Measurements from ENCODE around the gene ITGA1.
A peak's percentile ranks its signal among the peaks of the same experiment; 100 is the strongest.

The ITGA1 gene

DNA sequence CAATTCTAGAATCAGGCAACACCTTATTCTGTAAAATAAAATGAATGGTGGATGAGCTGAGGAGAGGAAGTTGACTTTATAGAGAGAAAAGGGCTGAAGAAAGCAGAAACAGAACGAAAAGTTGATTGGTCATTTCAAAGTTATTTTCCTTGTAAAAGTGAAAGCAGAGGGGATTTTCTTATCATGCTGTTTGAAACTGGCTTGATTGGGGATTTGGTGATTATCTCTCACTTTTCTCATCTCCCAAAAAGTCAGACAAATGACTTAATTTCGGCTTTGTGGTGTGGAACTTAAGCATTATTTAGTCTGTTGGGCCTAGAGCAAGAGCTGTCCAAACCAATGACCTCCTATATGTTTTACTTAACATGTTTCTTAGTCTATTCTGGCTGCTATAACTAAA lies 141.0 kb downstream of the ITGA1 start:
- TF ChIP-seq, protein P1, sequence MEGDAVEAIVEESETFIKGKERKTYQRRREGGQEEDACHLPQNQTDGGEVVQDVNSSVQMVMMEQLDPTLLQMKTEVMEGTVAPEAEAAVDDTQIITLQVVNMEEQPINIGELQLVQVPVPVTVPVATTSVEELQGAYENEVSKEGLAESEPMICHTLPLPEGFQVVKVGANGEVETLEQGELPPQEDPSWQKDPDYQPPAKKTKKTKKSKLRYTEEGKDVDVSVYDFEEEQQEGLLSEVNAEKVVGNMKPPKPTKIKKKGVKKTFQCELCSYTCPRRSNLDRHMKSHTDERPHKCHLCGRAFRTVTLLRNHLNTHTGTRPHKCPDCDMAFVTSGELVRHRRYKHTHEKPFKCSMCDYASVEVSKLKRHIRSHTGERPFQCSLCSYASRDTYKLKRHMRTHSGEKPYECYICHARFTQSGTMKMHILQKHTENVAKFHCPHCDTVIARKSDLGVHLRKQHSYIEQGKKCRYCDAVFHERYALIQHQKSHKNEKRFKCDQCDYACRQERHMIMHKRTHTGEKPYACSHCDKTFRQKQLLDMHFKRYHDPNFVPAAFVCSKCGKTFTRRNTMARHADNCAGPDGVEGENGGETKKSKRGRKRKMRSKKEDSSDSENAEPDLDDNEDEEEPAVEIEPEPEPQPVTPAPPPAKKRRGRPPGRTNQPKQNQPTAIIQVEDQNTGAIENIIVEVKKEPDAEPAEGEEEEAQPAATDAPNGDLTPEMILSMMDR (IDR thresholded peaks at IDR 0.05): no peak

DNA sequence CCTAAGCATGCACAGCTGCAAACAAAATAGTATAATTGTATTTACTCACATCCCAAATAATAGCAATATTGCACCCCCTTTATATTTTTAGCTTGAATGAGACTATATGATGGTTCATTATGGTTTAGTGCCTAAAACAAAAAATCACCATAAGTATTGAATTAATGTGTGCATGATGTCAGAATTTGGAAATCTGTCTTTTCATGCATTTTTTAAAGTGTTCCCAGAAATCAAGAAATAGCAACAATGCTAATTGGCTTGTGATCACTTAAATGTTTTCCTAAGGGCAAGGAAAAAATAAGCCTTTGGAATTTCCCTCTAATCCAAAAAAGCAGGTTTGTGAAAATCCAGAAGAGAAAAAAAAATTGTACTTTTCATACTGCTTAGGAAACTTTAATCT lies 150.5 kb downstream of the ITGA1 start:
- intact Hi-C loops (cut with DNase I; ENCODE audit: low total_unique reads): no loop called here
- H3K27me3 ChIP-seq: no peaks in the 10 kb centered on the region
- peaks cover 46 to 63% (median 48%) of the 10 kb centered on the region in 3 donors for H3K36me3 ChIP-seq
- H3K9me3 ChIP-seq: no peaks in the 10 kb centered on the region
- no peak overlapping the region for H3K27ac ChIP-seq
- DNase-seq: no peak
- H3K4me1 ChIP-seq: no peaks in the 10 kb centered on the region
- TF ChIP-seq, protein P1 (IDR thresholded peaks at IDR 0.05): no peak
- no peak overlapping the region for H3K4me3 ChIP-seq

More for the DNA sequence above, 141.0 kb downstream of the ITGA1 start:
- Histone ChIP-seq H3K4me3 (no peak overlapping the region), H3K4me1 (no peaks in the 10 kb centered on the region), H3K9me3 (no peaks in the 10 kb centered on the region), H3K27me3 (no peaks in the 10 kb centered on the region), H3K27ac (no peak overlapping the region), H3K36me3 (peaks cover 47 to 88% (median 76%) of the 10 kb centered on the region in 3 donors)
- no peak for DNase-seq
- intact Hi-C loops (cut with DNase I; ENCODE audit: low total_unique reads): no loop called here

DNA sequence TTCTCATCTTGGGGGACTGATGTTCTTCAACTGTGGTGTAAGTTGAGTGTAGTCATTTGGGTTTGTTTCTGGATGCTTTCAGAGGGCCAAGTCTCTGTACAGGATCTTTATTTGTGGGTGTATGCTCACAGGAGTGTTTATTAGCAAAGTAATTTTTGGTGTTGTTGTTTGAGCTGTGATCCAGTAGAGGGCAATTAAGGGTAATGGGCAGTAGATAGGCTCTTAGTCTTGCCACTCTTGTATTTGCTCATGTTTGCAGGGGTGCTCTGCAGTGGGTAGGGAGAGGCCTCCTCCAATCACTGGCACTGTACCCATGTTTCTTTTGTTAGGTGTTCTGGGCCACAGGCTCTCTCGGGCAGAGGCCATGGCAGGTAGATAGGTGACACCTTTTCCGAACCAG lies 155.6 kb downstream of the ITGA1 start:
- Histone ChIP-seq H3K9me3 (no peaks in the 10 kb centered on the region), H3K4me3 (no peak overlapping the region), H3K27me3 (no peaks in the 10 kb centered on the region), H3K4me1 (peaks cover 0 to 40% (median 0%) of the 10 kb centered on the region in 4 donors), H3K27ac (peak overlapping the region in 1 of 2 donors; percentile 50), H3K36me3 (peaks cover 34 to 42% (median 42%) of the 10 kb centered on the region in 3 donors)
- intact Hi-C loops (cut with DNase I; ENCODE audit: low total_unique reads): no loop called here
- TF ChIP-seq, protein P1 (IDR thresholded peaks at IDR 0.05): no peak
- DNase-seq: no peak

DNA sequence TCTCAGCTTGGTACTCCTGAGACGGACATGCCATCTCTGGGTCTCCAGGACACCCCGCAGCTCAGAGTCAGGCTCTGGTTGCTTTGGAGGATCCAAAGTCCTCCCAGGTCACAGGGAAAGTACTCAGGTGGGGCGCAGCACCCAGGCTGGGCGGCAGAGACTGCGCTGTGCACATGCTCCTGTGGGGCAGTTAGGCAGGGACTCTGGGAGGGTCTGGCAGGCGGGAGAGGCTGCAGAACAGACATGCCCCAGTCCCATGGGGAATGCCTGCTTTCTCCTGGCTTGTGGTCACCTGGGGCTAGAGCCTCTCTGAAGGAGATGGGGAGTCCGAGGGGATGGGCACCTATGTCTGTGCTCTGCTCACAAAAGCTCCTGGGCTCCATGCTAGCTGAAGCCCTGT lies 156.1 kb downstream of the ITGA1 start:
- DNase-seq: no peak
- H3K27ac ChIP-seq: peak overlapping the region in 1 of 2 donors; percentile 50
- H3K9me3 ChIP-seq: no peaks in the 10 kb centered on the region
- H3K27me3 ChIP-seq: no peaks in the 10 kb centered on the region
- intact Hi-C loops (cut with DNase I; ENCODE audit: low total_unique reads): no loop called here
- peaks cover 30 to 38% (median 37%) of the 10 kb centered on the region in 3 donors for H3K36me3 ChIP-seq
- no peak overlapping the region for H3K4me3 ChIP-seq
- TF ChIP-seq, protein P1 (IDR thresholded peaks at IDR 0.05): no peak
- peaks cover 0 to 42% (median 0%) of the 10 kb centered on the region in 4 donors for H3K4me1 ChIP-seq

DNA sequence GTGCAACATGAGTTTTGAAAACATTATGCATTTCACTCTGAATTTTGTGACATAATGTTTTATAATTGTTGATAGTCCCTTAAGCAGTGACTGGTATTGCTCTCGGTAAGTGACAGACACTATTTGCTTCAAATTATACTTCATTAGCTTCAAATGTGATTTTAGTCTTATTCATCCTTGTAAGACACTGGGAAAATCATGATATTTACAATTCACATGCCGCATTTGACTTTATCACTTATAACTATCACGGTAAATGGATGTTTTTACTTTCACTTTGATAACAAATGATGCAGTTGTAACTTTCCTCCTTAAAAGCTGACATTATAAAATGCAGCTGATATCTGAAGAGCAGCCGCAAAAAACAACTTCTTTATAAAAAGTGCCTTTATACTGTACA lies 157.3 kb downstream of the ITGA1 start:
- Histone ChIP-seq H3K27ac (peak overlapping the region in 1 of 2 donors; percentile 50), H3K27me3 (no peaks in the 10 kb centered on the region), H3K36me3 (peaks cover 18 to 25% (median 25%) of the 10 kb centered on the region in 3 donors), H3K4me1 (peaks cover 0 to 42% (median 0%) of the 10 kb centered on the region in 4 donors), H3K9me3 (no peaks in the 10 kb centered on the region), H3K4me3 (peak overlapping the region; percentile 23 to 26)
- no peak for DNase-seq
- intact Hi-C loops (cut with DNase I; ENCODE audit: low total_unique reads): loop anchor here (5.0 kb wide), 1 partner anchor 152 kb away; no protein-coding TSS in a partner anchor
- TF ChIP-seq, protein P1 (IDR thresholded peaks at IDR 0.05): no peak
